GM10266 (cell line): Measurements from ENCODE around the gene ZNF597.

Experiments
- DNase-seq: peaks from one replicate; pipeline ENCODE4 v3.0.0; 2012; ENCODE audit errors: extremely low spot score
- TF ChIP-seq, protein P1 (sequence below): IDR thresholded peaks from 2 replicates; pipeline ENCODE4 v1.5.1; 2012; ENCODE audit warnings: mild to moderate bottlenecking, low read depth; ENCODE audit not compliant: control insufficient read depth, insufficient read depth; ENCODE audit errors: missing control alignments

ZNF597 gene

DNA sequence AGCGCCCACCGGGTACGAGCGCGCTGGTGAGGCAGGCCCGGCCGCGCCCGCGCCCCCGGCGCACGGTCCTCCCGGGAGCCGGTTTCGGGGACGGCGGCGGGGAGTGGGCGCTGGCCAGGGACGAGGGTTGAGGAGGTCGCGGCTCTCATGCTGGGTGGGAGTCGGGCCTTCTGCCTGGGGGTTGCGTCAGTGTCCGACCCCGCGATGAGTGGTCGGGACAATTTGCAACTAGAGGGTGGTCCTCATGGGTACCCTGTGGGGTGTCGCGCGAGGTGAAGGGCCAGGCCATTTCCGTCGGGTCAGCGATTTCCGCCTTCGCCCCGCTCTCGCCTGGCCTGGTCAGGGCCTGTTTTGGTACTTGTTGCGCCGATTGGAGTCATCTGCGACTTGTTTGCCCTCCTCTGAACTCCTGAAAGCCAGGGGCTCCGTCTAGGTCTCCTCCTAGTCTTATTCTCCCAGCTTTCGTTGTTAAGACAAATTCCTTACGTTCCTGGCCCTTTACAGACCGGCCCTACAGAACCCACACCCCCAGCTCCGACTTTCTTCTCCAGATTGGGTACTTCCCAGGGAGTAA, 15.1 kb upstream of the ZNF597 start:
- DNase-seq: no peak
- TF ChIP-seq, protein P1, sequence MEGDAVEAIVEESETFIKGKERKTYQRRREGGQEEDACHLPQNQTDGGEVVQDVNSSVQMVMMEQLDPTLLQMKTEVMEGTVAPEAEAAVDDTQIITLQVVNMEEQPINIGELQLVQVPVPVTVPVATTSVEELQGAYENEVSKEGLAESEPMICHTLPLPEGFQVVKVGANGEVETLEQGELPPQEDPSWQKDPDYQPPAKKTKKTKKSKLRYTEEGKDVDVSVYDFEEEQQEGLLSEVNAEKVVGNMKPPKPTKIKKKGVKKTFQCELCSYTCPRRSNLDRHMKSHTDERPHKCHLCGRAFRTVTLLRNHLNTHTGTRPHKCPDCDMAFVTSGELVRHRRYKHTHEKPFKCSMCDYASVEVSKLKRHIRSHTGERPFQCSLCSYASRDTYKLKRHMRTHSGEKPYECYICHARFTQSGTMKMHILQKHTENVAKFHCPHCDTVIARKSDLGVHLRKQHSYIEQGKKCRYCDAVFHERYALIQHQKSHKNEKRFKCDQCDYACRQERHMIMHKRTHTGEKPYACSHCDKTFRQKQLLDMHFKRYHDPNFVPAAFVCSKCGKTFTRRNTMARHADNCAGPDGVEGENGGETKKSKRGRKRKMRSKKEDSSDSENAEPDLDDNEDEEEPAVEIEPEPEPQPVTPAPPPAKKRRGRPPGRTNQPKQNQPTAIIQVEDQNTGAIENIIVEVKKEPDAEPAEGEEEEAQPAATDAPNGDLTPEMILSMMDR: no peak

DNA sequence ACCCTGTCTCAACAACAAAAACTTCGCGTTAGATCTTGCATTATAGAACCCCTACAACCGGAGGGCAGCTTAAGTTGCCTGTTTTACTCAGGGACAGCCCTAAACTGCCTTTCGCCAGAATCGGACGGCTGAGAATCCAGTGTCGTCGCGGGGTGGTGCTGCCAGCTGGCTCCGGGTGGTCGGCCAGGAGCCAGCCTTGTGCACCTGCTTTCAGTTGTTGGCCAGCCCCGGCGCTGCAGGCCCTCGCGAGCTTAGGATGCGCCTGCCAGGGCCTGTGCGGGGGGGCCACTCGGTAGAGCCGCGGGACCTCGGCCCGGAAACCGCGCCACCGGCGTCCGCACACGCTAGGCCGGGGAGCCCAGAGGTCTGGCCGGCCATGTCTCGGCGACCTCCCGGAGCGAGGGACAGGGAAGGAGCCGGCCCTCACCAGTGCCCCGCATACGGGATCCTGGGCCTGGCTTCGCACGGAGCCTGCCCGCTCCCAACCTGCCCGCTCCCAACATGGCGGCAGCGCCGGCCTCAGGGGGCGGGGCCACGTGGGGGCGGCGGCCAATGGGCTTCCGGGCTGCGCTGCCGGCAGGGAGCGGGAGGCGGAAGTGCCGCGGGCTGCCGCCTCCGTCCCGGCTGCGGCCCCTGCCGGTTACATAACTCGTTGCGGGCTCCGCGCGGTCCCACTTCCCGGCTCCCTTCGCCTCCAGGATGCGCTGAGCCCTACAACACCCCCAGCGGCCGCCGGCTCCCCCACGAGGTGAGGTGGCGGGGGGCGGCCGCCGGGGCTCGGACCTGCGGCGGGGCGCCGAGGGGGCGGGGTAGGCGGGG, 14.3 kb upstream of the ZNF597 start:
- DNase-seq: peak; percentile 100

DNA sequence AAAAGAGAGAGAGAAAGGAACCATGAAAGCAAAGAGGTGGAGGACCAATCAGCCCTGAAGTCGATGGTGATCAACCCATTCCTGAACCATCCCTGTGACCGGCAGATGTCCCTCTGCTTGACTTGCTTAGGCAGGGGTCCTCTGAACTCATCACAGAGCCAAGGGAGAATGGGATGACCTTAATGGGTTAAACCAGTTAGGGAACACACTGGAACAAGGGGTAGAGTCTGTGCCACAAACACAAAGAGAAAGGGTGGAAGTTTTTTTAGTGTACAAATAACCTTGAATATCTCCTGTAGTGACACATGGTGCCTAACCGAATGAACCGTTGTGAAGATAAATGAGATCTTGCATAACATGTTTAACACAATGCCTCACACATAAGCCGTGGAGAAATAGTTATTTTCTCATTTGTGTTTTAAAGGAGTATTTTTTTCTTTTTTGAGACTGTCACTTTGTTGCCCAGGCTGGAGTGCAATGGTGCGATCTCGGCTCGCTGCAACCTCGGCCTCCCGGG, 11.4 kb upstream of the ZNF597 start:
- no peak for DNase-seq
- TF ChIP-seq, protein P1: no peak

More for the DNA sequence above, 14.3 kb upstream of the ZNF597 start:
- TF ChIP-seq, protein P1: peak; percentile 59

DNA sequence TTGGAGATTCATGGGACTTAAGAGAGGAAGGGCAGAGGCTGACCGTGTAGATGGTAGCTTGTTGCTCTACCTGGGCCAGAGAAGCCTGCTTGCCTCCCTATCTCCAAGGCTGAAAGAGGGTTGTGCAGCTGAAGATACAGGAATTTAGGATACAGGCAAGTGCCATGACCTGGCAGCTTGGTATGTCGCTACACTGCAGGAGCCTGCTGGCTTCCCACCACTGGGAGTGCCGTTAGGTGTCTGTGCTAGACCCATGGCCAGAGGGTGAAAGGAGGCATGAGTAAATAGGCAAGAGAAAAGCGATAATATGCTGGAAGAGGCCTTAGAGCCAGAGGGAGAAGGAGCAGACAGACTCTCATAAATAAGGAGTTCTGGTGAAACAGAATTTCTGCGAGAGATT, 10.8 kb upstream of the ZNF597 start:
- no peak for DNase-seq
- TF ChIP-seq, protein P1: no peak

DNA sequence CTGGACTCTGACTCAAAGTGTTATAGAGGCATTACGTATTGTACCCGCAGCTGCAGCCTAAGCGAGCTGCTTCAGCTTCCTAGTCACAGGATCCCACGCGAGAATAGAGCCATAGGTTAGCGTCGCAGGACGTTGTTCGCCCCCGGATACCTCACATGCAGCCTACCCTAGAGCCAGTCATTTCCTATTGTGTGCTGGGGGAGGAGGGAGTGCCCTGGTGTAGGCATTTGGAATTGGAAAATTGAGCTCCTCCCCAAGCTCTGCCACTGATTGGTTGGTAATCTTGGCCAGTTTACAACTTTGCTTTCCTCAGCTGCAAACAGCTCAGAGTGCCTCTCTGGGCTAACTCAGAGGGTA, 706 bp upstream of the ZNF597 start:
- TF ChIP-seq, protein P1: no peak
- DNase-seq: no peak

DNA sequence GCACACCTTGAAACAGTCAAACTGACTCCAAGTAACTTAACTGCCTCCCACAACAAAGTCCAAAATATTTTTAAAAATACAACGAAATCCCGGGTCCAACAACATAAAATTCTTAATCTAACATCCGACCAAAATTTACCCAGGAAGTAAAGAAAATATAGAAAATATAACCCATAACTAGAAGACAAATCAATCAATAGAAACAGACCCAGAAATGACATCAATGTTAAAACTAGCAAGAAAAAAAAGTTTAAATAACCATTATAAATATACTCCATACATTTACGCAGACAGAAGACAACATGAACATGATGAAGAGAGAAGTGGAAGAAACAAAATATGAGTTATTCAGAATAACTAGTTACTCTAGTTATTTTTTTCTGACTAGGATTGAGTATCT, 3.7 kb downstream of the ZNF597 start:
- TF ChIP-seq, protein P1: no peak

DNA sequence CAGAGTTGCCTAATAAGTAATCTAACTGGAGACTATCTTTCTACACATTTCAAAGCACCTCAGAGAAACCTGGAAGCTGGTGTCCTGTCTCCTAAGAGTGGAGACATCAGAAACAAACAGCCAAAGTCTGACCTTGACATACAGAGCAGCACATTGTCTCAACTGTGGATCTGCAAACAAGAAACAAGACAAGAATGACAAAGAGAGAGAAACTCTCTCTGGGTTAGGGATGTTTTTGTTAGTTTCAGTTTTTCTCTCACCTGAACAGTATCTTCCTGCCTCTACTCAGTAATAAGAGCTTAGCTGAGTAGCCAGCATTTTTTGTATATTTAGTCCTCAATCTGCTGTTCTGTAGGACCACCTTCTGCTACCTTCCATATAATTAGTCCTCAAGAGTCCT, 8.9 kb downstream of the ZNF597 start:
- no peak for DNase-seq
- TF ChIP-seq, protein P1: no peak

More for the DNA sequence above, 3.7 kb downstream of the ZNF597 start:
- no peak for DNase-seq
